ENCODE data around the gene ZNF621.

GRCh38 chr3:40572588-40572987, 47.8 kb downstream of the ZNF621 start:
- no peak for TF ChIP-seq EZH2 (IDR thresholded peaks at IDR 0.05; ENCODE audit: borderline replicate concordance, low read length)
- TF ChIP-seq CTCF (IDR thresholded peaks at IDR 0.05; ENCODE audit: low read length), result no peak
